Stimulated activated CD8-positive, alpha-beta memory T cell treated with anti-CD3 and anti-CD28 coated beads, Interleukin-12 subunit alpha, Interleukin-12 subunit beta, amount 100 ng/mL, for 24 hours (primary cell): ENCODE measurements around the gene SMPD3.

Experiments used
- DNase-seq: peaks from one replicate; pipeline ENCODE4 v3.0.0-alpha.2; 2020; ENCODE audit errors: extremely low read depth

Gene SMPD3

DNA sequence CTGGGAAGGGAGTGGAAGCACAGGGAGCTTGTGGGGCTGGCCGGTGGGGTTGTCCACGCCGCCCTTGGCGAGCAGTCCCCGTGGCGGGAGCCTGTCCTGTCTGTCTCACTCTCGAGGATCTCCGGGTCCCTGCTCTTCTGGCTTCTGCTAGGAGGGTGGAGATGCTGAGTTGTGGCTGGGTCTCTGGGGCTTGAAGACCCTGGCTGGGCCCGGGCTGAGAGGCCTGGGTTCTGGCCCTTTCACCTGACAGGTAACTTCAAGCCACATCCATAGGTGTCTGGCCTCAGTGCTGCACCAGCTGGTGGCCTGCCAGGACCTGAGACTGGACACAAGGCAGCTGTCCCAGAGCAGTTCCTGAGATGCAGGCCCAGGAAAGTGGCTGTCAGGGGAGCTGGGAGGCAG, 90.8 kb downstream of the SMPD3 start:
- no peak for DNase-seq

DNA sequence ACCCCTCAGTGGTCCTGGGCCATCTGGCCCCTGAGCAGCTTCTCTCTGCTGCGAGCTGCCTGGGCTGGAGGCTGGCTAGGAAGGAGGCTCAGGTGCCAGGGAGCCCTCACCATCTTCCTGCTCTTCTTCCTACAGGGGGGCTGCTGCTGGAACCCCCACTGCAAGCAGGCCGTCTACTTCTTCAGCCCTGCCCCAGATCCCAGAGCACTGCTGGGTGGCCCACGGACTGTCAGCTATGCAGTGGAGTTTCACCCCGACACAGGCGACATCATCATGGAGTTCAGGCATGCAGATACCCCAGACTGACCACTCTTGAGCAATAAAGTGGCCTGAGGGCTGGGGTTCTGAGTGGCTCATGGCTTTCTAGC, 91.4 kb downstream of the SMPD3 start:
- no peak for DNase-seq

DNA sequence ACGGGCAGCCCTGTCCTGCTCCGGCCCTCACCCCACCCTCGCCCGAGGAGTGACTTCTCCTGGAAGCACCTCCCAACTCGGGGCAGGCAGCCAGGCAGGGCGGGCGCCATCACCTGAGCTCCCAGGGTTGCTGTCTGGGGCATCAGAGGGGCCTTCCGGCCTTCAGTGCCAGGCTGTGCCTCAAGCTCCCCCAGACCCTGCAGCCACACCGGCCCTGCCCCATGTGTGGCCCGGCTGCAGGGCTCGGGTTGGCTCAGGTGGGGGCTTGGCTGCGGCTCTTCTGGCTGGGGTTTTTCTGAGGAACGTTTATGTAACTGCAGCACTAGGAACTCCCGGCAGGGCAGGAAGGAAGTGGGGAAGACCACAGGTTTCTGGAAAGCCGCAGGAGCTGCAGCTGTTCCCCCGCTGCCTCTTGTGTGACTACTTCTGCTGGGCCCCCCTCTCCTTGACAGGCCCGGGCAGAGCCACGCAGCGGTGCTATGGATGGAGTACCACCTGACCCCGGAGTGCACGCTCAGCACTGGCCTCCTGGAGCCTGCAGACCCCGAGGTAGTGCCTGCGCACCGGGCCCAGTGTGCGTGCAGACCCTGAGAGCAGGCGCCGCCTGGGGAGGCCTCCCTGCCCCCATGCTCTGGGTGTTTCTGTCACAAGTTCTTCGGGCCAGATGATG, 91.9 kb downstream of the SMPD3 start:
- DNase-seq, result peak; percentile 26

DNA sequence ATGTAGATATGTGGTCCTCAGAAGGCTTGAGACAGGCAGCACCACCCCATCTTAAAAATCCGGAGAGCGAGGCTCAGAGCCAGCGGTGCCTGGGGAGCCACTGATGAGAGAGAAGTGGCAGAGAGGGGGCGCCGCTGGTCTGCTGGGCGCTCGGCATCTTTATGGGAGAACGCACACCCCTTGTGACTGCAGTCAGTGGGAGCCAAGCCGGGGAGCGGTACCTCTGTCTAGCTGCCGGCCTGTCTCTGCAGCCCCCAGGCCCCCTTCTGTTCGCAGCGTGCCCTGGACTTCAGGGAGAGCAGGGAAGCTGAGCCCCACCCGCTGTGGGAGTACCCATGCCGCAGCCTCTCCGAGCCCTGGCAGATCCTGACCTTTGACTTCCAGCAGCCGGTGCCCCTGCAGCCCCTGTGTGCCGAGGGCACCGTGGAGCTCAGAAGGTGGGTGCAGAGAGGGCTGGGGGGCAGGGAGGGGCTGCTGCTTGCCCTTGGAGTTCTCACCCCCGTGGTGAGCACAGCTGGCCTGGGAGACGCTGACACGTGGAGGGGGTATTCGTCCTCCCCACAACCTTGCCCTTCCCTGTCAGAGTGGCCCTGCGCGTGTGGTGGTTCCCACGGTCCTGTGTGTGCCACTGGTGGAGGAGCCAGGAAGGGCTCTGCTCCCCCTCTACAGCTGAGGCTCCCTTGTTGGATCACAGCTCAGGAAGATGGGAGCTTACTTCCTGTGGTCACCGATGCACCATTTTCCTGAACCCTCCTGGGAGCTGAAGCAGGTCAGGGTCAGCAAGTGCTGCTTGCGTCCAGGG, 92.7 kb downstream of the SMPD3 start:
- DNase-seq, result no peak

DNA sequence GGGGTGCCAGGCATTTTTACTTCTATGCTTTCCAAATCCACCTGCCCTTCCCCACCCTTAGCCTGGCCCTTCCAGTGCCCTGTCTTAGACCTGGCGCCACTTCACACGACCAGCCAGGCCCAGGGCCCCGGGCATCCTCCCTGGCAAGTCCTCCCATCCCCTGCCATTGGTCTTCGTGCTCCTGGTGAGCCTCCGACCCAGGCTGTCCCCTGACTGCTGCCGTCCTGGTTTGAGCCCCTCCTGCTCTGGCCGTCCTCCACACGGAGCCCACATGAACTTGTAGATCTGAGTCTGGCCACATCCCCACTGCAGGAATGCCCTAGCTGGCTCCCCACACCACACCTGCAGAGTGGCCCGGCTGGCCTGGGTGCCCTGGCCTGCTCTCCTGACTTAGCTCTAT, 93.5 kb downstream of the SMPD3 start:
- no peak for DNase-seq

DNA sequence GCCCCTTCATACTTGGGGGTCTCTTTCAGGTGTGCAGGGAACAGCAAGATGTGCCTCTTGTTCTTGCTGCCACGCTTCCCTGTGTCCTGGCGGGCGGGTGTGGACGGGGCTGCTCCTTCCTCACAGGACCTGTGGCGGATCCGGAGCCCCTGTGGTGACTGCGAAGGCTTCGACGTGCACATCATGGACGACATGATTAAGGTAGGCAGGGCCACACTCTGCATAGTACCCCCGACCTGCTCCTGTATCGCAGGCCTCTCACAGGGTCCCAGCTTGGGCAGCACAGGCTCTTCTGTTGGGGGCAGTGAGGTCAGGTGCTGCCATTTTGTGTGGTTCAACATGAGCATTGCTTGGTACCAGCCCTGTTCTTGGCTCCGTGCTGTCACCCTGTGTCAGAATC, 94.9 kb downstream of the SMPD3 start:
- DNase-seq, result no peak

DNA sequence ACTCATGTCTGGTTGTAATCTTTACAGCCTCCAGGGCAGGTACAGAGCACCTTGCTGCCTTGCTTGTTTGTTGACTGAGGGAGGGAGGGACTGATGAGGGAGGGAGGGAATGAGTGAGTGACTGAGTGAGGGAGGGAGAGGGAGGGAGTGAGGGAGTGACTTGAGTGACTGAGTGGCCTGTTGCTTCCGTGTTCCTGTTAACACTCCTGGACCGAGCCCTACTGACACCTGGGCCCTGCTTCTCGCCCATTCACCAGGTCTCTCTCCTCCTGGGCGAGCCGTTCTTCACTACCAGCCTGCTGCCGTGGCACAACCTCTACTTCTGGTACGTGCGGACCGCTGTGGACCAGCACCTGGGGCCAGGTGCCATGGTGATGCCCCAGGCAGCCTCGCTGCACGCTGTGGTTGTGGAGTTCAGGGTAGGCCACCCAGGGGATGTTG, 96.3 kb downstream of the SMPD3 start:
- no peak for DNase-seq

DNA sequence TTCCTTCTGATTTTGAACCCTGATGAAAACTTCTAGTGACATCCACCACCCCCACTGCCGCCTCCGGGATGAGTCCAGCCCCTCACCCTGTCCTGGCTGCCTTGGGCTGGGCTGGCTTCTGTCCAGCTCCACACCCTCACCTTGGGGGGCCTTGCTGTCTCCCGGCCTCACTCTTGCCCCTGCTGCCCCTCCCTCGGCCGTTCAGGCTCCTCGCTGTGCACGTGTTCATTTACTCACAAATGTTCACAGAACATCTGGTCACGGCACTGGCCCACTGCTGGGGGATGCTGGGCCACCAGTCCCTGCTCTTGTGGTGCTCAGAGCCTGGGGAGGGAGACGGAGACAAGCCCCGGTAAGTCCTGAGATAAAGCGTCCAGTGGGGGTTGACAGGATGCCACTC, 96.8 kb downstream of the SMPD3 start:
- no peak for DNase-seq

DNA sequence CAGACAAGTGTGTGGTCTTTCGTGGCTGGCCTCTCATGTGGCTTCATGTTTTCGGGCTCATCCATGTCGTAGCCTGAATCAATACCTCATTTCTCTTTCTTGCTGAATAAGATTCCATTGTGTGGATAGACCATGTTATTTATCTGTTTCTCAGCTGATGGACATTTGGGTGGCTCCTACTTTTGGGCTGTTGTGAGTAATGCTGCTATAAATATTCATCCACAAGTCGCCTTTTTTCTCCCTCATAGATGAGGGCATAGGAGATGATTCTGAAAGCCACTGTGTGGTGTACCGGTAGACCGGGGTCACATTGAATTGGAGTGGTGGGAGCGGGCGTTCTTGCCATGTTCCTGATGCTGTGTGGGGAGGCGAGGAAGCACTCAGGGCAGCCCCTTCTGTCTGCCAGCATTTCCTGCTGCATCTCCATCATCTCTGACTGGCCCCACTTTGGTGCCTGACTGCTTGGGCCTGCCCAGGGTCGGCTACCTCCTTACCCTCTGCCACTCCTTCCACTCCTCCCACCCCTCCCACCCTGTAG, 97.4 kb downstream of the SMPD3 start:
- no peak for DNase-seq

DNA sequence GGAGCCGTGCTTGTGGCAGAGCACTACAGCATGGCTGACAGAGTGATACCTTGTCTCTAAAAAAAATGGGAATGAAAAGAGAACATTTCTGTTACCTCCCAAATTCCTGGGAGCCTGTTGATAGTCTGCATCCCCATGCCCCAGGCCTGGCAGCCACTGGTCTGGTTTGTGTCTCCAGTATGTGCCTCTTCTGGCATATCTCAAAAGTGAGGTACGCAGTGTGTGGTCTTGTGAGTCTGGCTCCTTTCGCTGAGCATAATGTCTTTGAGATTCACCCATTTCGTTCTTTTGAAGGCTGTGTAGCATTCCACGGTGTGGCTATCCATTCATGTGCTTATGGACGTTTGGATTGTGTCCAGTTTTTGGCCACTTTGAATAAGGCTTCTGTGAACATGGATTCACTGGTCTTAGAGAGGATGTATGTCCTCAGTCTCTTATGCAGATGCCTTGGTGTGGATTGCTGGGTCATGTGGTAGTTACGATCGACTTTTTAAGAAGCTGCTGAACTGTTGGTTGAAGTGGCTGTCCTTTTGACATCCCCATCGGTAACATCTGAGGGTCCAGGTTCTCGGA, 98.4 kb downstream of the SMPD3 start:
- DNase-seq, result no peak

DNA sequence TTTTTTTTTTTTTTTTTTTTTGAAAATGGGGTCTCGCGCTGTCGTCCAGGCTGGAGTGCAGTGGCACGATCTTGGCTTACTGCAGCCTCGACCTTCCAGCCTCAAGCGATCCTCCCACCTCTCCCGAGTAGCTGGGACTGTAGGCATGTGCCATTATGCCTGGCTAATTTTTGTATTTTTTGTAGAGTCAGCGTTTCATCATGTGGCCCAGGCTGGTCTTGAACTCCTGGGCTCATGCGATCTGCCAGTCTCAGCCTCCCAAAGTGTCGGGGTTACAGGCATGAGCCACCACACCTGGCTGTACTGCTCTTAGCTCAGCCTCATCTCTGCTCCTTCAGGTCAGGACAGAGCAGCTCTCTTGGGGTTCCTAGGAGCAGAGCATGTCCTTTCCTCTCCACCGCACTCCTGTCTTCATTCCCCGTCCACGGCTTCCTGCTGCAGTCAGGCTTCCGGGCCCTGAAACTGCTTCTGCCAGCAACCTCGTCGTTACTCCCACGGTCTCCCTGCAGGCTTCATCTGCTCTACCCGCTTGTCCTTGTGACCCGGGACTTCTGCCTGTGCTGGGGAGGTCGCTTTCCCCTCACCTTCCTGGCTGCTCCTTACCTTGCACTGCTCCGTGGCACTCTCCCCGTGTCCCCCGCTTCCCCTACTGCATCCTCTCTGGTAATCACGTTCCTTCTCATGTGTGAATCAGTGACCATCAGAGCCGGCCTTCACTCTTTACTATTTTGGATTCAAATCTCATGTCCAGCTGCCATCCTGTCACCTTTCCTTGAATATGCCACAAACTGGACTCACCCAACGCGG, 99.5 kb downstream of the SMPD3 start:
- DNase-seq, result no peak

DNA sequence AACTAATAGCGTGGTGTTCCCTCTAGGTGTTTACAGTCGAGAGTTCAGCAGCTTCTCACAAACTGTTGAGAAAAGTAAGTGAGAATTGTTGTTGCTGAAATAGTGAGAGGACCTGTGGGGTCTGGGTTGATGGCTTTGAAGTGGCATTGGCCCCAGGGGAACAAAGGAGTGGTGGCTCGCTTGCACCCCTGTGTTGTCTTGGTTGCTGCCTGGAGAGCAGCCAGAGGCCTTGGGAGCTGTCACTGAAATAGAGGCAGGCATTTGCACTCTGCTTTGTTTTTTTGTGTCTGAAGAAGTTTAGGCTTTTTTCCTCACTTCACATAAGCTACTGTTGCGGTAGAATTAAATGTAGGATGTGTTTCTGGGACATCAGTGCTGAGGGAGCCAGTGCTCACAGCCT, 100.7 kb downstream of the SMPD3 start:
- DNase-seq, result no peak

DNA sequence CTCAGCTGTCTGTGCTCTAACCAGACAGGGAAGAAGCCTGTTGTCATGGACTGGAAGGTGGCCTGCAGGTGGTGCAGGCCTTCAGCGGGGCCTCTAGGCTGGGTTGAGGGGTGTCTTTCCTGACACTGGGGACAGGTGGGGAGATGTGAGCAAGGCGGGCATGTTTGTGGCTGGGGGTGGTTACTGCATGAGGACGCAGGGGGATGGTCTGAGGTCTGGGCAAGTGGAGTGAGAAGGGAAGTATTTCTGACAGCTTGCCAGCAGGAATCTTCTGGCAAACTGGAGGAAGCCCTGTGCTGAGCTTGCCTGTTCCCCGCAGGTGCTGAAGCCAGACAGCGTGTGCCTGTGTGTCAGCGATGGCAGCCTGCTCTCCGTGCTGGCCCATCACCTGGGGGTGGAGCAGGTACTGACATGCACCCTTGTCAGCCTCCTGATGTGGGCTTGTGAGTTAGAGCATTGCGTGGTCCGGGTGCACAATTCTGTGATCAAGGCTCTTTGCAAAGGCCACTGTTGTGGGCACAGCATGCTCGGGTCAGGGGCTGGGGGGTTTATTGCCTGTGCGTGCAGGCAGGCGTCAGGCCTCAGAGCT, 101.3 kb downstream of the SMPD3 start:
- no peak for DNase-seq

DNA sequence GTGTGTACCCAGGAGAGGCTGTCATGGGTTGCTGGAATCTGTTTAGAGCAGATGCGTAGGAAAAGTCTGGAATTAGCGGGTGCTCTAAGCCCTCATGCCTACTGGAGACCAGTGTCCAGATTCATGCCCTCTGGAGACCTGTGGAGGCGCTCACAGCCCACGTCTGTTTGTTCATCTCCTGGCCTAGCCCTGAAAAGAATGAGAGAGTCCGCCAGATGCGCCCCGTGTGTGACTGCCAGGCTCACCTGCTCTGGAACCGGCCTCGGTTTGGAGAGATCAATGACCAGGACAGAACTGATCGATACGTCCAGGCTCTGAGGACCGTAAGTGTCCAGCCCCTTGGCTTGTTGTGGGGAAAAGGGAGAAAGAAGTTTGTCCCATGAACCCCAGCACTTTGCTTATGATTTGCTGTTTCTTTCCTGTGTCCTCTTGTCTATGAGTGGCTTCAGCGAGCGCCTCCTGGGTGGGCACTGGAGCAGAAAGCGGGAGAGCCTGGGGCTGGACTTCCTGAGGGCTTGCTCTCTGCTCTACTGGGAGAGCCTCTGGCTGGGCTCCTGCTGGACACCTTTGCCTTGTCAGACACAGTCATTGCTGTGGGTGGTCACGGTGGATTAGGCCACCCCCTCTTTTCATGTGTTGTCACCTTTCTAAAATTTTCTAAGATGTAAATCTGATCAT, 102.2 kb downstream of the SMPD3 start:
- no peak for DNase-seq

DNA sequence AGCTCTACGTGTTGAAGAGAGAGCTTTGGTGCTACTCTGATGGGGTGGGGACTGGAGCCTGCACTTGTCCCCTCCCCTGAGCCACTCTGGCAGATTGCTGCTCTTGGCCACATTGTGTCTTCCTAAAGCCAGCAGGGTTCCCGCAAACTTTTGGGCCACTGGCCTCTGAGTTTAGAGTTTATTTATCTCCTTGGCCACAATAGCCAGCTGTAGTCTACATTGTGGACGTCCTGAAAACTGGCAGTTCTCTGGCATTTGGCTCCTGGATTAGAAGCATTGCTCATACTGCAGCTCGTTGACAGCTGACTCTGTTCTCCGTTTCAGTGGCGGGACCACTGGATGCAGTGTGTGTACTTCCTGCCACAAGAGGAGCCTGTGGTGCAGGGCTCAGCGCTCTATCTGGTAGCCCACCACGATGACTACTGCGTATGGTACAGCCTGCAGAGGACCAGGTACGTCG, 102.9 kb downstream of the SMPD3 start:
- DNase-seq, result no peak

DNA sequence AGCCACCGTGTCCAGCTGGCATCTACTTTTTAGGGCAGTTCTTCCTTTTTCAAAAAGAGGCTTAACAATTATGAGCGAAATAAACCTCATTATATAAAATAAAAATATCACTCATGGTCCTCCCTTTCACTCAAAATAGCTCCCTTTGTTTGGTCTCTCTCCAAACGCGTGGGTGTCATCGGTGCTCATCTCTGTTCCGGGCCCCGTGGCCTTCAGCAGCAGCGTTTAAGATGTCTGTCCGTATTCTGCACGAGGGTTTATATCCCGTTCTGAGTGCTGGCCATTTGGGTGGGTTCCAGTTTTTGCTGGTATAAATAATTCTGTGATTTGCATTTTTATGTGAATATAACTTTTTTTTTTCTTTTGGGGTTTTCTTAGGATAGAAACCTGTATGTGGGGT, 104.1 kb downstream of the SMPD3 start:
- no peak for DNase-seq

DNA sequence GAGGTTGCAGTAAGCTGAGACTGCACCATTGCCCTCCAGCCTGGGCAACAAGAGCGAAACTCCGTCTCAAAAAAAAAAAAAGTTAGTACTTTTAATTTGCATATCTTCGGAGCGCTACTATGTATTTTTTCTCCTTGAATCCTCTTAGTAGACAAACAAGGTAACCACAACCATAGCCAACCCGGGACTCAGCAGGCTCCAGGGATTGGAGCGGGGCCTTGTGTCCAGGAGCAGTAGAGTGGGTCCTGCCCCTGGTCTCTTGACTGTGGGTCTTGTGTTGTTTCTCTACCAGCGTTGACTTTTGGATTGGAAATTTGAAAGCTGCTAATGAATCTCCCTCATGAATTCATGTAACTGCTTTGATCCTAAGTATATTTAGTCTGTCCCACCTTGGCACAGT, 105.2 kb downstream of the SMPD3 start:
- DNase-seq, result no peak

DNA sequence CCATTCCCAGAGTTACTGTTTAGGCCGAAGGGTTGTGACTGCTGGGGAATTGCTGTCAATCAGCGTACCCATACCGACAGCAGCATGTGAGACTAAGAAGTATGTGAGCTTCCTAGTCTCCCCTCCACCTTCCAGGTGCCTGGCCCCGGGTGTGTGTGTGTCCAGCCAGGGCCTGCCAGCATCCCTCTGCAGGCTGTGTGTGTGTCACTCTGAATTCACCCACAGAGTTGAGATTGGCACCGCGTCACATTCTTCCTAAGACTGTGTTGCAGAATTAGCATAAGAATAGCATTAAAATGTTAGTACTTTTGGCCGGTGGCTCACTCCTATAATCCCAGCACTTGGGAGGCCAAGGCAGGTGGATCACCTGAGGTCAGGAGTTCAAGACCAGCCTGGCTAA, 105.7 kb downstream of the SMPD3 start:
- no peak for DNase-seq

DNA sequence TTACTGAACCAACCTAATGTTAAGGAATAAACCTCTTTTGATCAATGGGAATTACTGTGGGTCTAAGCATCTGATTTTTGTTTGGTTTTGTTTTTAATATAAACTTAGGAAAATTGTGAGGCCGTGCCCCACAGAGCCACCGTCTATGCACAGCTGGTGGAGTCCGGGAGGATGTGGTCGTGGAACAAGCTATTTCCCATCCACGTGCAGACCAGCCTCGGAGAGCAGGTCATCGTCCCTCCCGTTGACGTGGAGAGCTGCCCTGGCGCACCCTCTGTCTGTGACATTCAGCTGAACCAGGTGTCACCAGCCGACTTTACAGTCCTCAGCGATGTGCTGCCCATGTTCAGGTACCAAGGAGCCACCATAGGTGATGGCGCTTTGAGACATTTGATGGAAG, 109.1 kb downstream of the SMPD3 start:
- no peak for DNase-seq

DNA sequence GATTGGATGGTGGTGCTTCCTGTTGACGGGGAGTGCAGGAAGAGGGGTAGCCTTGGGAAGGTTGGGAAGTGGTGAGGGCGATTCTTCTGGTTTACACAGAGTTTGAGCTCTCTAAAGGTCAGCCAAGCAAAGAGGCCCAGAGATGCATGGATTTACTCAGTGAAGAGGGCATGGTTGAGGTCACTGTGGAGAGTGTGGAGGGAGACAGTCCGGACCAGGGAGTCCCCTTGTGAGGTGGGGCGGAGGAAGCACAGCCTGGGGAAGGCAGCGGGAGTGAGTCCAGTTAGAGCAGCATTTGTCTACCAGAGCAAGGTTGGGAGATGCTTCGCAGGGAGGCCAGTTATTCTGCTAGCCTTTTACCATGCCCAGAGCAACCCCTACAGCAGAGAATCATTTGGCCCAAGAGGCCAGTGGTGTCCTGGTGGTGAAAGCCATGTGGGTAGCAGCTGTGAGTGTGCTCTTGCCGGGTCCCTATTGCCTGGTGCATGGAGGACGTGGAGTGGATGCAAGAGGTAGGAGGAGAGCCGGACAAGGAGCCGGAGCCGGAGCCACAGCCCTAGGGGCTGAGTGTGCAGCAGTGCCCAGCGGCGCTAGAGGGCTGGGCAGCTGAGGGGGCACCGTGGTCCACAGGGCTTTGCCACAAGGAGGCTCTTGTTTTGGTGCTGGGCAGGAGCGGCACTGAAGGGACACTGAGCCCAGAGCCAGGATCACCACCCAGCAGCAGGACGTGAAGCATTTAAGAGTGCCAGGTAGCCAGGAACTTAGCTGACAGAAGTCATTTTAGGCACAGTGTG, 109.8 kb downstream of the SMPD3 start:
- DNase-seq, result no peak
